HepG2 (cell line): ENCODE results near the gene CYB561. TPM values are rescaled to one million over a fixed set of nuclear protein-coding genes. Genes with fewer than 3 reads are reported as not detected.

Source experiments
- ATAC-seq: fragments of 200-7000 bp; cut with Tn5 transposase; 3 replicates; pipeline ENCODE4 v1.9.1; 2020; ENCODE audit warnings: mild to moderate bottlenecking, moderate library complexity
- BruUV-seq: library from RNA; stranded (reverse); fragments of 400-500 nt; replicated peaks from 2 replicates; lab custom pipeline; 2021; lab: Mats Ljungman, UMichigan
- CTCF ChIA-PET: fragments of 300-600 bp; formaldehyde crosslinking; extraction: SDS; loops from one replicate; lab custom pipeline; 2021; ENCODE audit warnings: low total read pairs, inconsistent platforms, low intra/inter-chr PET ratio; lab: Yijun Ruan, JAX
- POLR2A ChIA-PET: fragments of 350-600 bp; sonication (Branson Sonifier 250); formaldehyde crosslinking; loops from one replicate; lab custom pipeline; 2020; ENCODE audit warnings: antibody characterized with exemption, inconsistent platforms; lab: Yijun Ruan, JAX
- DNase-seq: peaks from one replicate; pipeline ENCODE4 v3.0.0-alpha.2; 2015; ENCODE audit warnings: low spot score
- FAIRE-seq: peaks from 3 replicates; lab custom pipeline; 2011; peaks lifted over from hg19 to GRCh38; lab: Jason Lieb, UNC
- H2AFZ ChIP-seq: one replicate; pipeline ENCODE4 v1.6.1; 2011; ENCODE audit warnings: low read length, inconsistent platforms
- H3K27ac ChIP-seq: fragments of 300-600 bp; 3 replicates; pipeline ENCODE4 v1.8.0; 2011; ENCODE audit warnings: mixed run types, mild to moderate bottlenecking, mixed read lengths, low read length, inconsistent platforms; ENCODE audit not compliant: insufficient read depth; ENCODE audit errors: extremely low read length
- H3K27me3 ChIP-seq, 2 experiments: fragments of 200-600 bp in 1 of 2; 2 replicates in 1 of 2; 3 replicates in 1 of 2; pipeline versions ENCODE4 v1.6.0 to v1.8.0; 2011; ENCODE audit warnings: low read length in 2 of 2, mild to moderate bottlenecking in 2 of 2, moderate library complexity in 2 of 2, inconsistent platforms in 1 of 2; ENCODE audit not compliant: insufficient read depth in 2 of 2, control insufficient read depth in 1 of 2
- H3K36me3 ChIP-seq, 2 experiments: fragments of 200-600 bp in 1 of 2; replicated peaks in 1 of 2; 2 replicates in 1 of 2; 3 replicates in 1 of 2; pipeline versions ENCODE4 v1.5.1 to v1.8.0; 2011; ENCODE audit warnings: low read length in 2 of 2, inconsistent platforms in 1 of 2; ENCODE audit not compliant: insufficient read depth in 2 of 2, control insufficient read depth in 1 of 2
- H3K4me1 ChIP-seq: 2 replicates; pipeline ENCODE4 v1.5.1; 2012; ENCODE audit warnings: low read length, inconsistent platforms; ENCODE audit not compliant: insufficient read depth
- H3K4me2 ChIP-seq: 2 replicates; pipeline ENCODE4 v1.6.0; 2011; ENCODE audit warnings: low read depth, low read length, inconsistent platforms
- H3K4me3 ChIP-seq, 3 experiments: fragments of 200-600 bp in 1 of 3; sonication (generic), shearing (Covaris generic) in 1 of 3; replicated peaks in 1 of 3; 2 replicates each; pipeline ENCODE4 v1.5.1; 2011 to 2016; ENCODE audit warnings: low read length in 3 of 3, inconsistent platforms in 2 of 3, low read depth in 2 of 3, mild to moderate bottlenecking in 2 of 3, control low read depth in 1 of 3, mixed read lengths in 1 of 3; ENCODE audit not compliant: insufficient read depth in 1 of 3
- H3K79me2 ChIP-seq: one replicate; pipeline ENCODE4 v1.6.1; 2011; ENCODE audit warnings: low read length, inconsistent platforms; ENCODE audit not compliant: insufficient read depth
- H3K9ac ChIP-seq: 2 replicates; pipeline ENCODE4 v1.6.0; 2011; ENCODE audit warnings: mild to moderate bottlenecking, low read depth, low read length, inconsistent platforms; ENCODE audit not compliant: insufficient read depth
- H3K9me3 ChIP-seq: 2 replicates; pipeline ENCODE4 v1.5.1; 2012; ENCODE audit warnings: mild to moderate bottlenecking, low read length
- H4K20me1 ChIP-seq: 2 replicates; pipeline ENCODE4 v1.6.0; 2011; ENCODE audit warnings: inconsistent platforms, mild to moderate bottlenecking, low read length, moderate library complexity; ENCODE audit not compliant: insufficient read depth
- AHR ChIP-seq: IDR thresholded peaks from 2 replicates; pipeline ENCODE4 v1.6.1; 2018; ENCODE audit warnings: missing genetic modification reagents, missing compliant biosample characterization
- ERF ChIP-seq: IDR thresholded peaks from 2 replicates; pipeline ENCODE4 v1.6.1; 2018; ENCODE audit warnings: missing biosample characterization, missing genetic modification reagents
- FOSL2 ChIP-seq: sonication (generic); formaldehyde crosslinking; IDR thresholded peaks from 2 replicates; pipeline ENCODE4 v1.4.0; 2020; ENCODE audit warnings: missing genetic modification reagents
- HIC2 ChIP-seq: sonication (generic); formaldehyde crosslinking; IDR thresholded peaks from 2 replicates; pipeline ENCODE4 v1.9.0; 2022; ENCODE audit warnings: low read depth, missing genetic modification reagents
- NPAS2 ChIP-seq: sonication (generic); formaldehyde crosslinking; IDR thresholded peaks from 2 replicates; pipeline ENCODE4 v1.8.0; 2022; ENCODE audit warnings: mild to moderate bottlenecking, missing genetic modification reagents, borderline replicate concordance
- NRL ChIP-seq: sonication (generic); formaldehyde crosslinking; IDR thresholded peaks from 2 replicates; pipeline ENCODE4 v1.5.0; 2020; ENCODE audit warnings: missing genetic modification reagents, mild to moderate bottlenecking, moderate library complexity, borderline replicate concordance
- PITX1 ChIP-seq: sonication (generic); formaldehyde crosslinking; IDR thresholded peaks from 2 replicates; pipeline ENCODE4 v1.5.1; 2020; ENCODE audit warnings: mild to moderate bottlenecking, missing genetic modification reagents
- POGK ChIP-seq: sonication (generic); formaldehyde crosslinking; conservative IDR thresholded peaks from 2 replicates; pipeline ENCODE4 v1.8.0; 2022; ENCODE audit warnings: mild to moderate bottlenecking, moderate library complexity, missing genetic modification reagents
- SNAPC4 ChIP-seq: sonication (generic); formaldehyde crosslinking; IDR thresholded peaks from 2 replicates; pipeline ENCODE4 v1.4.0; 2020; ENCODE audit warnings: mild to moderate bottlenecking, missing genetic modification reagents
- SP5 ChIP-seq: IDR thresholded peaks from 2 replicates; pipeline ENCODE4 v1.6.1; 2016; ENCODE audit warnings: low read depth, borderline replicate concordance
- ZNF3 ChIP-seq: IDR thresholded peaks from 2 replicates; pipeline ENCODE4 v1.7.0; 2017; ENCODE audit warnings: inconsistent platforms
- ZNF790 ChIP-seq: sonication (generic); formaldehyde crosslinking; IDR thresholded peaks from 2 replicates; pipeline ENCODE4 v1.8.0; 2022; ENCODE audit warnings: missing genetic modification reagents, mild to moderate bottlenecking, borderline replicate concordance
- WGBS: methylation state at CpG from one replicate; pipeline ENCODE4 v1.1.6; 2017; ENCODE audit warnings: low lambda C conversion rate; 5-methylcytosine and 5-hydroxymethylcytosine counted together
- in situ Hi-C: cut with HindIII; loops from 2 replicates; pipeline ENCODE4 v1.10.0; 2017; ENCODE audit warnings: low pct_unique_long_range_greater_than_20kb; ENCODE audit not compliant: extremely low pct_ligation_motif_present
- intact Hi-C: fragments of 100-400 bp; cut with micrococcal nuclease; formaldehyde crosslinking; loops from one replicate; pipeline ENCODE4 v1.10.0; 2022; ENCODE audit not compliant: unreplicated experiment
- polyA plus RNA-seq, 8 experiments: library from polyadenylated mRNA; depleted of rRNA in 3 of 8; stranded (reverse) in 7 of 8; unstranded in 1 of 8; fragments of >200 nt; fragmentation: Illumina TruSeq in 4 of 8; extraction: Trizol in 4 of 8; gene quantifications; 2 replicates each; pipeline versions ENCODE4 v1.2.1 to v1.2.3, GENCODE V29; 2011 to 2016; ENCODE audit warnings: low read depth in 4 of 8, missing spikeins in 1 of 8, mixed read lengths in 1 of 8; ENCODE audit not compliant: insufficient read depth in 1 of 8
- total RNA-seq, 5 experiments: library from RNA; depleted of rRNA; stranded (reverse); fragments of >200 nt; fragmentation: Illumina TruSeq; extraction: Trizol; gene quantifications; 2 replicates each; pipeline ENCODE4 v1.2.3, GENCODE V29; 2016; ENCODE audit warnings: low read depth in 1 of 5
- TF ChIP-seq, protein P1 (sequence below): sonication (generic); formaldehyde crosslinking; conservative IDR thresholded peaks from 2 replicates; pipeline ENCODE4 v1.8.1; 2023; ENCODE audit warnings: missing genetic modification reagents
- TF ChIP-seq, protein P2 (sequence below): sonication (generic); formaldehyde crosslinking; IDR thresholded peaks from 2 replicates; pipeline ENCODE4 v1.5.0; 2020; ENCODE audit warnings: missing genetic modification reagents

CYB561 gene
- total and polyA plus RNA-seq, 2 of the 13 experiments (the other 11 are each of a cell fraction or from before 2014, with no cell fraction given): 1.5 to 6.7 TPM

GRCh38 chr17:63483038-63483437, 36.9 kb upstream of the CYB561 start:
- no peak overlapping the region for H3K27ac ChIP-seq
- H3K36me3 ChIP-seq: no peaks in the 10 kb centered on the region
- H3K9me3 ChIP-seq: no peaks in the 10 kb centered on the region
- 29% methylated on average over 10 of the region's 10 CpGs for WGBS
- DNase-seq (no peak), ATAC-seq (no peak), FAIRE-seq (no peak)
- intact Hi-C loops (no loop called here), in situ Hi-C loops (no loop called here)
- ChIA-PET POLR2A (no interaction called here), CTCF (no interaction called here)
- peaks cover 12% of the 10 kb centered on the region for H3K4me1 ChIP-seq
- H3K79me2 ChIP-seq: no peaks in the 10 kb centered on the region
- no peak overlapping the region for H3K4me3 ChIP-seq
- no peak overlapping the region for H3K9ac ChIP-seq
- no peak overlapping the region for H2AFZ ChIP-seq
- H3K27me3 ChIP-seq: peaks cover 19 to 77% of the 10 kb centered on the region in 2 experiments
- no peak overlapping the region for H3K4me2 ChIP-seq
- no peaks in the 10 kb centered on the region for H4K20me1 ChIP-seq
- BruUV-seq: no TSS peak
- TF ChIP-seq ERF (CRISPR knock-in tag) (no peak), FOSL2 (CRISPR knock-in tag) (no peak), HIC2 (no peak), PITX1 (CRISPR knock-in tag) (no peak), ZNF790 (CRISPR knock-in tag) (no peak), NPAS2 (CRISPR knock-in tag) (no peak), ZNF3 (CRISPR knock-in tag) (no peak), SP5 (CRISPR knock-in tag) (no peak), NRL (CRISPR knock-in tag) (no peak), POGK (CRISPR knock-in tag) (no peak), SNAPC4 (CRISPR knock-in tag) (no peak), AHR (CRISPR knock-in tag) (no peak)
- TF ChIP-seq, protein P1, sequence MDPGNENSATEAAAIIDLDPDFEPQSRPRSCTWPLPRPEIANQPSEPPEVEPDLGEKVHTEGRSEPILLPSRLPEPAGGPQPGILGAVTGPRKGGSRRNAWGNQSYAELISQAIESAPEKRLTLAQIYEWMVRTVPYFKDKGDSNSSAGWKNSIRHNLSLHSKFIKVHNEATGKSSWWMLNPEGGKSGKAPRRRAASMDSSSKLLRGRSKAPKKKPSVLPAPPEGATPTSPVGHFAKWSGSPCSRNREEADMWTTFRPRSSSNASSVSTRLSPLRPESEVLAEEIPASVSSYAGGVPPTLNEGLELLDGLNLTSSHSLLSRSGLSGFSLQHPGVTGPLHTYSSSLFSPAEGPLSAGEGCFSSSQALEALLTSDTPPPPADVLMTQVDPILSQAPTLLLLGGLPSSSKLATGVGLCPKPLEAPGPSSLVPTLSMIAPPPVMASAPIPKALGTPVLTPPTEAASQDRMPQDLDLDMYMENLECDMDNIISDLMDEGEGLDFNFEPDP (CRISPR knock-in tag): no peak
- TF ChIP-seq, protein P2, sequence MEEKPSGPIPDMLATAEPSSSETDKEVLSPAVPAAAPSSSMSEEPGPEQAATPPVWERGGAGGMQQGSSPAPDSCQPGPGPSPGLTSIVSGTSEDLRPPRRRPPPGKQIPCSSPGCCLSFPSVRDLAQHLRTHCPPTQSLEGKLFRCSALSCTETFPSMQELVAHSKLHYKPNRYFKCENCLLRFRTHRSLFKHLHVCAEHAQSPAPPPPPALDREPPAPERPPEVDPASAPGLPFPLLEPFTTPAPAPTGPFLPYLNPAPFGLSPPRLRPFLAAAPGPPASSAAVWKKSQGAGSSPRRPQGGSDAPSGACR (CRISPR knock-in tag): no peak
